Suprapubic skin (tissue), 4 donors: Measurements from ENCODE around the gene NT5M.

Experiments used
- CTCF ChIP-seq, 2 donors: fragments of 200-600 bp in 1 of 2; fragments of 450-650 bp in 1 of 2; sonication (generic) in 1 of 2; IDR thresholded peaks; one replicate each; pipeline ENCODE4 v1.5.1; 2016 to 2019; ENCODE audit warnings: antibody characterized with exemption in 2 of 2, mild to moderate bottlenecking in 1 of 2, moderate library complexity in 1 of 2
- EP300 ChIP-seq: sonication (generic); formaldehyde crosslinking; IDR thresholded peaks from one replicate; pipeline ENCODE4 v1.6.1; 2017; ENCODE audit warnings: antibody characterized with exemption
- POLR2A ChIP-seq, 2 donors: fragments of 450-650 bp; IDR thresholded peaks; one replicate each; pipeline ENCODE4 v1.6.1; 2017; ENCODE audit warnings: antibody characterized with exemption in 2 of 2, mild to moderate bottlenecking in 2 of 2, moderate library complexity in 2 of 2
- POLR2AphosphoS5 ChIP-seq, 3 donors: sonication (generic); formaldehyde crosslinking; IDR thresholded peaks; one replicate each; pipeline ENCODE4 v1.6.1; 2017; ENCODE audit warnings: antibody characterized with exemption in 3 of 3

DNA sequence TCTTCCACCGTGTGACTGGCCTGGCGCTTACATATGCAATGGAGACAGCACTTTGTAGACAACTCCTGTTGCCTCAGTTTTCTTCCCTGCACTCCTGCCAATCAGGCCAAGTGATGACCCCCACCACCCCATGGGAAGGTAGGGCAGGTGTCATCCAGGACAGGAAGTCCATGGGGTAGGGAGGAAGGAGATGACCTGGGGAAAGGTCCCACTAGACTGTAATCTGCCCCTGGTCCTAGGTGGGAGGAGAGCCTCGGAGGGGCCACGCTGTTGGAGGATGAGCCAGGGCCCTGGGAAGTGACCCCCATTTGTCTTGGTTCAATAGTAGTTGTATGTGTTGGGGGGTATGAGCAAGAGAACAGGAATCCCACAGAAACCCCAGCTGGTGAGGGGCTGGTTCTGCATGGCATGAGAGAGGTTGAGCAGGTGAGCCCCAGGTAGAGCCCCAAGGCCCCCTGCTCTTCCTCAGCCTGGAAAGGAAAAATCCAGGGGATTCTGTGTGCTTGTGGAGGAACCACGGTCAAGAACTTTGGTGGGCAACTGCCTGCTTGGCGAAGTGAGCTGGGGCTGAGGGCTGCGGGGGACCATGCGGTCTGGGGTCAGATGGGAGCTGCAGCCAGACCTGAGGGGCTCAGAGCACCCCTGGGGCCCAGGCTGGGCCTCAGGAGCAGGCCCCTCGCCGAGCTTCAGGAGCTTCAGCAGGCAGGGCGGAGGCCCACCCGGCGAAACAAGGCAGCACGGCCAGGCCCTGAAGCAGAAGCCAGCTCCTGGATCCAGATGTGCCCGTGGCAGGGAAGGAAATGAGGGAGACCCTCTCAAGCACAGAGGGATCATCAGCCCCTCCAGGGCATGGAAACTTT is 50.7 kb downstream of the NT5M start:
- no peak for TF ChIP-seq CTCF (IDR thresholded peaks at IDR 0.05)
- TF ChIP-seq EP300 = no peak
- no peak for TF ChIP-seq POLR2AphosphoS5 (IDR thresholded peaks at IDR 0.05)
- TF ChIP-seq POLR2A (IDR thresholded peaks at IDR 0.05) = no peak
